Lung (tissue), 12 donors: ENCODE measurements around the gene ZBTB46. TPM values are rescaled to one million over a fixed set of nuclear protein-coding genes. Genes with fewer than 3 reads are reported as not detected.

Experiments
- ATAC-seq: fragments of 200-7000 bp; cut with Tn5 transposase; one replicate; pipeline ENCODE4 v1.9.1; 2020; ENCODE audit warnings: moderate number of reproducible peaks; ENCODE audit not compliant: insufficient read depth, low FRiP score
- DNase-seq, 3 donors: peaks; one replicate each; pipeline ENCODE4 v3.0.0-alpha.2; 2013 to 2017
- H3K27ac ChIP-seq, 2 donors: one replicate each; pipeline ENCODE4 v1.5.1; 2013; ENCODE audit warnings: mild to moderate bottlenecking in 2 of 2, moderate library complexity in 2 of 2, control low read depth in 1 of 2, inconsistent platforms in 1 of 2, low read depth in 1 of 2, low read length in 1 of 2
- H3K27me3 ChIP-seq, 3 donors: one replicate each; pipeline ENCODE4 v1.5.1; 2013; ENCODE audit warnings: low read length in 2 of 3; ENCODE audit not compliant: control insufficient read depth in 3 of 3, insufficient read depth in 3 of 3
- H3K36me3 ChIP-seq, 4 donors: one replicate each; pipeline ENCODE4 v1.5.1; 2013; ENCODE audit warnings: low read length in 4 of 4, mild to moderate bottlenecking in 1 of 4, moderate library complexity in 1 of 4; ENCODE audit not compliant: control insufficient read depth in 4 of 4, insufficient read depth in 4 of 4
- H3K4me1 ChIP-seq, 5 donors: one replicate each; pipeline ENCODE4 v1.5.1; 2013; ENCODE audit warnings: low read length in 5 of 5, mild to moderate bottlenecking in 2 of 5, moderate library complexity in 1 of 5; ENCODE audit not compliant: control insufficient read depth in 5 of 5, insufficient read depth in 5 of 5
- H3K4me3 ChIP-seq: one replicate; pipeline ENCODE4 v1.5.1; 2013; ENCODE audit warnings: mild to moderate bottlenecking, control low read depth, moderate library complexity
- H3K9ac ChIP-seq, 2 donors: one replicate each; pipeline ENCODE4 v1.5.1; 2013; ENCODE audit warnings: low read length in 2 of 2, control low read depth in 1 of 2; ENCODE audit not compliant: insufficient read depth in 1 of 2
- H3K9me3 ChIP-seq, 4 donors: one replicate each; pipeline ENCODE4 v1.5.1; 2013; ENCODE audit warnings: low read length in 3 of 4, mild to moderate bottlenecking in 1 of 4, moderate library complexity in 1 of 4; ENCODE audit not compliant: control insufficient read depth in 4 of 4, insufficient read depth in 3 of 4
- CTCF ChIP-seq: IDR thresholded peaks from 2 replicates; pipeline ENCODE4 v1.5.1; 2012; ENCODE audit warnings: mild to moderate bottlenecking; ENCODE audit errors: control extremely low read depth, extremely low read depth
- WGBS, 2 donors: extraction: QIAGEN DNeasy Blood & Tissue Kit; methylation state at CpG; one replicate each; pipeline ENCODE4 v1.1.7; 2013; 5-methylcytosine and 5-hydroxymethylcytosine counted together
- polyA plus RNA-seq, 2 donors: library from polyadenylated mRNA; stranded (reverse); fragments of 200-250 nt; gene quantifications; one replicate each; pipeline ENCODE4 v1.2.1, GENCODE V29; 2013
- total RNA-seq, 2 donors: library from RNA; depleted of rRNA in 1 of 2; stranded (reverse); fragments of >200 nt in 1 of 2; gene quantifications; one replicate each; pipeline ENCODE4 v1.2.1, GENCODE V29; 2014 to 2021
- donor health status: control.
- donor health status: control.
- donor health status: Bipolar disorder and iron deficiency.
- donor health status: healthy.
- donor health status: DM: yes; HTN: yes; CAD: no.

The ZBTB46 gene
- total and polyA plus RNA-seq, 4 donors, result 3.4 to 15.3 (median 7.6) TPM

GRCh38 chr20:63756648-63756991 lies 74.4 kb downstream of the ZBTB46 start:
- Histone ChIP-seq H3K9me3 (no peaks in the 10 kb centered on the region), H3K9ac (no peak overlapping the region), H3K36me3 (peaks cover 0 to 4% (median 0%) of the 10 kb centered on the region in 4 donors), H3K27ac (no peak overlapping the region), H3K27me3 (no peaks in the 10 kb centered on the region), H3K4me1 (no peaks in the 10 kb centered on the region), H3K4me3 (no peak overlapping the region)
- ATAC-seq (no peak), DNase-seq (peak in 1 of 3 donors; percentile 2)
- 46 to 64% methylated on average over 8 of the region's 8 CpGs for WGBS, 2 donors
- no peak for TF ChIP-seq CTCF

- ATAC-seq (no peak), DNase-seq (peak in 1 of 3 donors; percentile 7)
- H3K36me3 ChIP-seq, result peaks cover 0 to 4% (median 0%) of the 10 kb centered on the region in 4 donors
- TF ChIP-seq CTCF, result no peak
- no peaks in the 10 kb centered on the region for H3K4me1 ChIP-seq
- no peak overlapping the region for H3K9ac ChIP-seq
- H3K27me3 ChIP-seq, result no peaks in the 10 kb centered on the region
- 85 to 92% methylated on average over 18 of the region's 18 CpGs for WGBS, 2 donors
- no peak overlapping the region for H3K4me3 ChIP-seq
- H3K9me3 ChIP-seq, result no peaks in the 10 kb centered on the region
- H3K27ac ChIP-seq, result no peak overlapping the region
Observed at GRCh38 chr20:63755933-63756647, 75.0 kb downstream of the ZBTB46 start.

GRCh38 chr20:63754008-63754407 lies 77.1 kb downstream of the ZBTB46 start:
- Histone ChIP-seq H3K4me3 (no peak overlapping the region), H3K36me3 (peaks cover 0 to 8% (median 0%) of the 10 kb centered on the region in 4 donors), H3K9ac (no peak overlapping the region), H3K27me3 (no peaks in the 10 kb centered on the region), H3K27ac (no peak overlapping the region), H3K9me3 (no peaks in the 10 kb centered on the region), H3K4me1 (no peaks in the 10 kb centered on the region)
- peak in 2 of 3 donors; percentile 21 to 32 for DNase-seq
- WGBS, 2 donors, result 77 to 83% methylated on average over 16 of the region's 16 CpGs
- no peak for TF ChIP-seq CTCF
- ATAC-seq, result no peak

- ATAC-seq (no peak), DNase-seq (no peak)
- Histone ChIP-seq H3K9ac (no peak overlapping the region), H3K27me3 (no peaks in the 10 kb centered on the region), H3K4me1 (no peaks in the 10 kb centered on the region), H3K36me3 (peaks cover 0 to 8% (median 0%) of the 10 kb centered on the region in 4 donors), H3K4me3 (no peak overlapping the region), H3K9me3 (no peaks in the 10 kb centered on the region), H3K27ac (no peak overlapping the region)
- WGBS, 2 donors, result 95 to 98% methylated on average over 13 of the region's 13 CpGs
- no peak for TF ChIP-seq CTCF
Observed at GRCh38 chr20:63753381-63753780, 77.7 kb downstream of the ZBTB46 start.
